CD14-positive monocyte (primary cell): ENCODE measurements around the gene MVB12B. TPM values are rescaled to one million over a fixed set of nuclear protein-coding genes. Genes with fewer than 3 reads are reported as not detected.

ENCODE experiments used
- DNase-seq, 3 donors: peaks; one replicate each; pipeline ENCODE4 v3.0.0-alpha.2; 2011 to 2022
- H2AFZ ChIP-seq: 2 replicates; pipeline ENCODE4 v1.6.0; 2012; ENCODE audit warnings: mild to moderate bottlenecking, low read depth, low read length, inconsistent platforms; ENCODE audit not compliant: insufficient read depth, poor library complexity, severe bottlenecking
- H3K27ac ChIP-seq, 2 donors: 1 replicate in 1 of 2; 2 replicates in 1 of 2; pipeline ENCODE4 v1.5.1; 2012 to 2013; ENCODE audit warnings: low read length in 2 of 2, control low read depth in 1 of 2, inconsistent platforms in 1 of 2, low read depth in 1 of 2, mild to moderate bottlenecking in 1 of 2
- H3K27me3 ChIP-seq, 2 donors: one replicate each; pipeline versions ENCODE4 v1.6.0 to v1.6.1; 2011 to 2013; ENCODE audit warnings: low read length in 2 of 2; ENCODE audit not compliant: control insufficient read depth in 2 of 2, insufficient read depth in 2 of 2
- H3K36me3 ChIP-seq, 2 donors: replicated peaks in 1 of 2; 1 replicate in 1 of 2; 2 replicates in 1 of 2; pipeline versions ENCODE4 v1.5.1 to v1.6.1; 2012 to 2013; ENCODE audit warnings: low read length in 2 of 2, control low read depth in 1 of 2, inconsistent platforms in 1 of 2, mild to moderate bottlenecking in 1 of 2; ENCODE audit not compliant: insufficient read depth in 2 of 2, control insufficient read depth in 1 of 2
- H3K4me1 ChIP-seq, 2 donors: 1 replicate in 1 of 2; 2 replicates in 1 of 2; pipeline versions ENCODE4 v1.5.1 to v1.6.1; 2012 to 2013; ENCODE audit warnings: low read length in 2 of 2, control low read depth in 1 of 2, inconsistent platforms in 1 of 2, mild to moderate bottlenecking in 1 of 2, moderate library complexity in 1 of 2; ENCODE audit not compliant: insufficient read depth in 2 of 2, control insufficient read depth in 1 of 2
- H3K4me2 ChIP-seq: replicated peaks from 2 replicates; pipeline ENCODE3; 2012; ENCODE audit warnings: low read length, moderate library complexity, mild to moderate bottlenecking; ENCODE audit not compliant: poor library complexity, severe bottlenecking; ENCODE audit errors: extremely low read depth
- H3K4me3 ChIP-seq, 3 experiments: fragments of 200-600 bp in 1 of 3; sonication (generic) in 1 of 3; replicated peaks in 1 of 3; 1 replicate in 2 of 3; 2 replicates in 1 of 3; pipeline ENCODE4 v1.5.1; 2011 to 2013; ENCODE audit warnings: low read length in 3 of 3, mild to moderate bottlenecking in 3 of 3, control low read depth in 2 of 3, low read depth in 2 of 3, inconsistent platforms in 1 of 3, moderate library complexity in 1 of 3
- H3K79me2 ChIP-seq: 2 replicates; pipeline ENCODE4 v1.6.0; 2012; ENCODE audit warnings: mild to moderate bottlenecking, control low read depth, inconsistent platforms, low read length, moderate library complexity; ENCODE audit not compliant: insufficient read depth
- H3K9ac ChIP-seq: 2 replicates; pipeline ENCODE4 v1.6.0; 2017; ENCODE audit warnings: low read length, mild to moderate bottlenecking; ENCODE audit not compliant: insufficient read depth, poor library complexity, severe bottlenecking
- H3K9me3 ChIP-seq, 2 donors: replicated peaks in 1 of 2; 1 replicate in 1 of 2; 2 replicates in 1 of 2; pipeline versions ENCODE4 v1.5.1 to v1.6.1; 2012 to 2013; ENCODE audit warnings: low read length in 2 of 2, control low read depth in 1 of 2; ENCODE audit not compliant: control insufficient read depth in 1 of 2, insufficient read depth in 1 of 2
- H4K20me1 ChIP-seq: 2 replicates; pipeline ENCODE4 v1.6.0; 2012; ENCODE audit warnings: mild to moderate bottlenecking, low read length, control low read depth, moderate library complexity; ENCODE audit not compliant: insufficient read depth
- H3K27ac Mint-ChIP-seq, 7 donors: one replicate each; pipeline ENCODE4 v1.8.0; 2020; ENCODE audit warnings: mild to moderate bottlenecking in 7 of 7, mixed read lengths in 7 of 7, moderate library complexity in 6 of 7, inconsistent platforms in 2 of 7
- H3K27me3 Mint-ChIP-seq, 3 donors: one replicate each; pipeline ENCODE4 v1.8.0; 2021 to 2022; ENCODE audit warnings: low read depth in 3 of 3, mild to moderate bottlenecking in 3 of 3, mixed read lengths in 3 of 3, moderate library complexity in 3 of 3, inconsistent platforms in 1 of 3
- H3K36me3 Mint-ChIP-seq, 2 donors: one replicate each; pipeline ENCODE4 v1.8.0; 2020; ENCODE audit warnings: mixed read lengths in 2 of 2, inconsistent platforms in 1 of 2, mild to moderate bottlenecking in 1 of 2
- H3K4me1 Mint-ChIP-seq: one replicate; pipeline ENCODE4 v1.8.0; 2020; ENCODE audit warnings: mild to moderate bottlenecking, mixed read lengths
- H3K4me3 Mint-ChIP-seq, 2 donors: one replicate each; pipeline ENCODE4 v1.8.0; 2020; ENCODE audit warnings: mild to moderate bottlenecking in 2 of 2, mixed read lengths in 2 of 2, moderate library complexity in 1 of 2
- H3K9me3 Mint-ChIP-seq, 7 donors: one replicate each; pipeline ENCODE4 v1.8.0; 2020 to 2022; ENCODE audit warnings: mixed read lengths in 7 of 7, mild to moderate bottlenecking in 6 of 7, moderate library complexity in 6 of 7, inconsistent platforms in 2 of 7
- WGBS: methylation state at CpG from one replicate; pipeline ENCODE4 v1.1.5; 2013; ENCODE audit warnings: missing lambda C conversion rate; ENCODE audit not compliant: insufficient coverage; 5-methylcytosine and 5-hydroxymethylcytosine counted together
- intact Hi-C, 2 donors: fragments of 100-400 bp; cut with micrococcal nuclease; formaldehyde crosslinking; loops; one replicate each; pipeline versions ENCODE4 v1.15.0 to v1.15.1; 2023
- polyA plus RNA-seq, 3 donors: library from polyadenylated mRNA; depleted of rRNA in 1 of 3; unstranded in 2 of 3; stranded (reverse) in 1 of 3; fragments of 300-500 nt in 2 of 3; fragments of >200 nt in 1 of 3; fragmentation: Illumina TruSeq in 2 of 3; gene quantifications; 1 replicate in 2 of 3; 2 replicates in 1 of 3; pipeline ENCODE4 v1.2.3, GENCODE V29; 2012 to 2021
- TF ChIP-seq, protein P1 (sequence below): fragments of 200-600 bp; IDR thresholded peaks from one replicate; pipeline ENCODE4 v1.8.0; 2022; ENCODE audit warnings: antibody characterized with exemption, mild to moderate bottlenecking

The MVB12B gene
- polyA plus RNA-seq, 3 donors: 2.8 to 8.1 (median 3.5) TPM

GRCh38 chr9:126386088-126386487 lies 59.5 kb downstream of the MVB12B start:
- intact Hi-C loops: no loop called here
- H3K4me2 ChIP-seq: no peak overlapping the region
- TF ChIP-seq, protein P1, sequence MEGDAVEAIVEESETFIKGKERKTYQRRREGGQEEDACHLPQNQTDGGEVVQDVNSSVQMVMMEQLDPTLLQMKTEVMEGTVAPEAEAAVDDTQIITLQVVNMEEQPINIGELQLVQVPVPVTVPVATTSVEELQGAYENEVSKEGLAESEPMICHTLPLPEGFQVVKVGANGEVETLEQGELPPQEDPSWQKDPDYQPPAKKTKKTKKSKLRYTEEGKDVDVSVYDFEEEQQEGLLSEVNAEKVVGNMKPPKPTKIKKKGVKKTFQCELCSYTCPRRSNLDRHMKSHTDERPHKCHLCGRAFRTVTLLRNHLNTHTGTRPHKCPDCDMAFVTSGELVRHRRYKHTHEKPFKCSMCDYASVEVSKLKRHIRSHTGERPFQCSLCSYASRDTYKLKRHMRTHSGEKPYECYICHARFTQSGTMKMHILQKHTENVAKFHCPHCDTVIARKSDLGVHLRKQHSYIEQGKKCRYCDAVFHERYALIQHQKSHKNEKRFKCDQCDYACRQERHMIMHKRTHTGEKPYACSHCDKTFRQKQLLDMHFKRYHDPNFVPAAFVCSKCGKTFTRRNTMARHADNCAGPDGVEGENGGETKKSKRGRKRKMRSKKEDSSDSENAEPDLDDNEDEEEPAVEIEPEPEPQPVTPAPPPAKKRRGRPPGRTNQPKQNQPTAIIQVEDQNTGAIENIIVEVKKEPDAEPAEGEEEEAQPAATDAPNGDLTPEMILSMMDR: no peak
- H2AFZ ChIP-seq: no peak overlapping the region
- peaks cover 37 to 49% of the 10 kb centered on the region in 2 donors for H3K4me1 ChIP-seq
- DNase-seq: no peak
- no peak overlapping the region for H3K27ac ChIP-seq
- H3K4me1 Mint-ChIP-seq: peaks cover 42% of the 10 kb centered on the region
- peaks cover 0 to under 1% (median 0%) of the 10 kb centered on the region in 7 donors for H3K9me3 Mint-ChIP-seq
- no peaks in the 10 kb centered on the region for H4K20me1 ChIP-seq
- H3K36me3 Mint-ChIP-seq: peaks cover 33 to 60% of the 10 kb centered on the region in 2 donors
- no peak overlapping the region for H3K4me3 ChIP-seq
- 60% methylated on average over 1 of the region's 5 CpGs for WGBS
- H3K27me3 ChIP-seq: no peaks in the 10 kb centered on the region
- H3K27ac Mint-ChIP-seq: peak overlapping the region in 1 of 7 donors; percentile 16
- peaks cover 0 to 46% of the 10 kb centered on the region in 2 donors for H3K36me3 ChIP-seq
- peaks cover 0 to 4% (median 2%) of the 10 kb centered on the region in 3 donors for H3K27me3 Mint-ChIP-seq
- H3K9me3 ChIP-seq: no peaks in the 10 kb centered on the region
- H3K9ac ChIP-seq: no peak overlapping the region
- no peak overlapping the region for H3K4me3 Mint-ChIP-seq
- no peaks in the 10 kb centered on the region for H3K79me2 ChIP-seq

- 100% methylated on average over 6 of the region's 6 CpGs for WGBS
- Histone ChIP-seq H3K27ac (no peak overlapping the region), H3K4me1 (peaks cover 44 to 56% of the 10 kb centered on the region in 2 donors), H2AFZ (no peak overlapping the region), H3K4me2 (no peak overlapping the region), H3K9me3 (no peaks in the 10 kb centered on the region), H3K36me3 (peaks cover 0 to 40% of the 10 kb centered on the region in 2 donors), H3K4me3 (no peak overlapping the region), H3K79me2 (no peaks in the 10 kb centered on the region), H4K20me1 (no peaks in the 10 kb centered on the region), H3K9ac (no peak overlapping the region), H3K27me3 (no peaks in the 10 kb centered on the region)
- Mint-ChIP-seq H3K27me3 (peaks cover 0 to 4% (median 2%) of the 10 kb centered on the region in 3 donors), H3K4me1 (peaks cover 49% of the 10 kb centered on the region), H3K9me3 (peaks cover 0 to 3% (median 0%) of the 10 kb centered on the region in 7 donors), H3K4me3 (no peak overlapping the region), H3K36me3 (peaks cover 35 to 61% of the 10 kb centered on the region in 2 donors), H3K27ac (no peak overlapping the region)
- TF ChIP-seq, protein P1: no peak
- no peak for DNase-seq
- intact Hi-C loops: no loop called here
These were observed 60.1 kb downstream of the MVB12B start for GRCh38 chr9:126386776-126387175.
